ENCODE measurements around the gene GALNT17.

GALNT17 gene

DNA sequence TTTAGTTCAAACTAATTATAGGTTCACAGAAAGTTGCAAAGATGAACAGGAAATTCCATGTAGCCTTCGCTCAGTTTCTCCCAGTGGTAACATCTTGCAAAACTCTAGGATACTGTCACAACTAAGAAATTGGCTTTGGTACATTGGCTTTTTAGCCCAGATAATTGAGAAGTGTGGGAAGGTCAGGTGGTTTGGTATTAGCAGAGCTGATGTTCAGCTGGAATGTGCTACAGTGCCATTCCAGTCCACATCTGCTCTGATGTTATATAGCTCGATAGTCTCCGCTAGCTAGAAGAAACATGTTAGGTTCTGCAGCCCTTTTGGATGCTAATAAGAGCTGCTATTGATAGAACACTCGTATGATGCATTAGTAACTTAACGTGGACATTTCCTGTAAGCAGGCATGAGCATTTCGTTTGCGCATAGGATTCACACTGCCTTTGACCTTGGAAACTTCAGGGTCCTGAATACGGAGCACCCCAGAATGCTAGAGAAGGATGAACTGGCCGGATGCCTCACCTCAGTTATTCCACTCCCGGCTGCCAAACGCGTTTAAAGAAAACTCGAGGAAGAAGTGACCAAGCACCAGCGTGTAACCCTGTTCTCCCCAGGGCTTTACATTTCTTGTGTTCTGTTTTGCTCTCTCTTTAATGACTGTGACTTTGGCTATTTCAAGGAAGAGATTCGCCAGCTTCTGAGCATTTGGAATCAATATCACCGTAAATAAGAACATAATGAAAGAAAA lies 271.4 kb downstream of the GALNT17 start:
- TF ChIP-seq, protein P1, sequence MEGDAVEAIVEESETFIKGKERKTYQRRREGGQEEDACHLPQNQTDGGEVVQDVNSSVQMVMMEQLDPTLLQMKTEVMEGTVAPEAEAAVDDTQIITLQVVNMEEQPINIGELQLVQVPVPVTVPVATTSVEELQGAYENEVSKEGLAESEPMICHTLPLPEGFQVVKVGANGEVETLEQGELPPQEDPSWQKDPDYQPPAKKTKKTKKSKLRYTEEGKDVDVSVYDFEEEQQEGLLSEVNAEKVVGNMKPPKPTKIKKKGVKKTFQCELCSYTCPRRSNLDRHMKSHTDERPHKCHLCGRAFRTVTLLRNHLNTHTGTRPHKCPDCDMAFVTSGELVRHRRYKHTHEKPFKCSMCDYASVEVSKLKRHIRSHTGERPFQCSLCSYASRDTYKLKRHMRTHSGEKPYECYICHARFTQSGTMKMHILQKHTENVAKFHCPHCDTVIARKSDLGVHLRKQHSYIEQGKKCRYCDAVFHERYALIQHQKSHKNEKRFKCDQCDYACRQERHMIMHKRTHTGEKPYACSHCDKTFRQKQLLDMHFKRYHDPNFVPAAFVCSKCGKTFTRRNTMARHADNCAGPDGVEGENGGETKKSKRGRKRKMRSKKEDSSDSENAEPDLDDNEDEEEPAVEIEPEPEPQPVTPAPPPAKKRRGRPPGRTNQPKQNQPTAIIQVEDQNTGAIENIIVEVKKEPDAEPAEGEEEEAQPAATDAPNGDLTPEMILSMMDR (IDR thresholded peaks at IDR 0.05; ENCODE audit: control insufficient read depth, extremely low read depth, insufficient read depth): no peak
- DNase-seq (ENCODE audit: low read depth): no peak
- H3K4me3 ChIP-seq (ENCODE audit: low read depth, low read length): no peak overlapping the region

DNA sequence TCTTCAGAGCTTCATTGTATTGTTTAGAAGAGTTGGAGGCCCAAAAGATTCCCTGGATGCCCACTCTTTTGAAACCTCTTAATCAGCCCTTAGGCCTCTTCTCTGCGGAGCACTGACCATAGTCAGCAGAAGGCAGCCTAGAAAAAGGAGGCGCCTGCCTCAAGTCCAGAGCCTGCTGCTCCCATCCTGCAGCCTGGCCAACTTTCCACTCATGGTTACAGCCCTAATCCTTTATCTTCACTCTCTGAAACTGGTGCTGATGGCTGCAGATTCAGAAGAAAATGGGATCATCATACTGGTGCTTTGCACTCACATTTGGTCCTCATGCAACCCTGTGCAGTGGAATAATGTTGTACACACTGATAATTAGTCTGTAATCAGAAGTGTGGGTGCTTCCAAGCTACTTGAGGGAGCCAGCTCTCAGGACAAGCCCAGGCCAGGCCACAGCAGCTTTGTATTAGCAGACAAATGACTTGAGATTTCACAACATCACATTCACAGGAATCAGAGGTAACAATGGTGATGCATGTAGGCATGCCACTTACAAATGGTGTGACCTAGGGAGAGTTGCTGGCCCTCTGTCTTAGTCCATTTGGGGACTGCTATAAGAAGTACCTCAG lies 272.9 kb downstream of the GALNT17 start:
- TF ChIP-seq, protein P1 (IDR thresholded peaks at IDR 0.05; ENCODE audit: control insufficient read depth, extremely low read depth, insufficient read depth): no peak
- DNase-seq (ENCODE audit: low read depth): no peak
- no peak overlapping the region for H3K4me3 ChIP-seq (ENCODE audit: low read depth, low read length)

DNA sequence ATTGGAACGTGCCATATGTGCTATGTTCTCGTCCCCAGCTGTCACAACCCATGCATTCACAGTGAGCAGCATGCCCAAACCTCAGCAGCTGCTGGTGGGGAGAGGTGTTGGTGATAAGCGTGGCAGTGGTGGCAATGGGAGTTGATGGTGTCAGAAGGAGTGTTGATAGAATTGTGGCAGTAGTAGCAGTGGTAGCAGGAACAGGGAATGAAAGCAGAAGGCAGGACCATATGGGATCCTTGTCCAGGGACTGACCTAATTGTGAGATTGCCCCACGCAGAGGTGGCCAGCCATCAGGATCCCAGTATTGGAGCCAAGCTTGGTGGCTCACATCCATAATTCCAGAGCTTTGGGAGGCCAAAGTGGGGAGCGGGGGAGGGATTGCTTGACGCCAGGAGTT lies 276.3 kb downstream of the GALNT17 start:
- TF ChIP-seq, protein P1 (IDR thresholded peaks at IDR 0.05; ENCODE audit: control insufficient read depth, extremely low read depth, insufficient read depth): no peak
- no peak overlapping the region for H3K4me3 ChIP-seq (ENCODE audit: low read depth, low read length)
- no peak for DNase-seq (ENCODE audit: low read depth)

DNA sequence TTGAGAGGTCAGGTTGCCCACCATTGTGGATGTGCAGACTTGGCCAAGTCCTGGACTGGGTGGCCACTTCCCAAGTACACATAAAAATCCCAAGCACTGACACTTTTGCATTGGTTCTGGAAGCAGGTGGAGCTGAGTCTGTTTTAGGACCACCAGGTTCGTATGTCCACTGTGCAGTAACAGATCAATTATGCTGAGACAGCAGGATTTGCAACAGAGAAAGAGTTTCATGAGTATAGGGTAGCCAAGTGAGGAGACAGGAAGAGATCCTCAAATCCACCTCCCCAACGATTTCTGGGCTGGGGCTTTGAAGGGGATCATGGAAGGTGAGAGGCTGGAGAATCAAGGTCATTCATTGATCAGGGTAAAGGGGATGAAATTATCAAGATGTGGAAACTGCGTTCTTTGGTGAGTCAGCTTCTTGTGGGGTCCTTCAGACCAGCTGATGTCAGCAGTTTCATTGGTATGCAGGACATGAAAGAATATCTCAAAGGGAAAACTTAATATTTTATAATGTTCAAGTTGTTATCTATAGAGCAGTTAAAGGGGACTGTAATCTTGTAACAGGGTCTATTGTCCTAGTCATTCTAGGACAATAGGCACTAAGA lies 277.7 kb downstream of the GALNT17 start:
- TF ChIP-seq, protein P1 (IDR thresholded peaks at IDR 0.05; ENCODE audit: control insufficient read depth, extremely low read depth, insufficient read depth): no peak
- H3K4me3 ChIP-seq (ENCODE audit: low read depth, low read length): no peak overlapping the region
- DNase-seq (ENCODE audit: low read depth): no peak

DNA sequence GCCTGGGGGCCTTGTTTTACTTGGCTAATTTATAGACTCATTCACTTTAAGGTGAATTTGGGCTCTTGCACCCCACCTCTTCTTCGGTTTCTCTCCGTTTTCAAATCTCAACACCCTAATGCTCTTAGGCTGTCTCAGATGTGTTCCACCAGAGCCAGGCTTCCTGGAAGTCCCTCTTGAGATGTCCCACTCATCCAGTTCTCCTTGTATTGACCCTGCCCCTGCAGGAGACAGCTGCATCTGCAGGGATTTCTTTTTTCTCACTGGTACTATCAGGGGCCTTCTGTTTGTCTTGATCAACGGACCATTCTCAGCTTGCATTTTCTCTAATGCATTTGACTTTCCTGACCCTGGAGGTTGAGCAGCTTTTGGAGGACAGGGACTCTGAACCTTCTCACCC lies 279.5 kb downstream of the GALNT17 start:
- TF ChIP-seq, protein P1 (IDR thresholded peaks at IDR 0.05; ENCODE audit: control insufficient read depth, extremely low read depth, insufficient read depth): no peak
- no peak for DNase-seq (ENCODE audit: low read depth)
- H3K4me3 ChIP-seq (ENCODE audit: low read depth, low read length): no peak overlapping the region

DNA sequence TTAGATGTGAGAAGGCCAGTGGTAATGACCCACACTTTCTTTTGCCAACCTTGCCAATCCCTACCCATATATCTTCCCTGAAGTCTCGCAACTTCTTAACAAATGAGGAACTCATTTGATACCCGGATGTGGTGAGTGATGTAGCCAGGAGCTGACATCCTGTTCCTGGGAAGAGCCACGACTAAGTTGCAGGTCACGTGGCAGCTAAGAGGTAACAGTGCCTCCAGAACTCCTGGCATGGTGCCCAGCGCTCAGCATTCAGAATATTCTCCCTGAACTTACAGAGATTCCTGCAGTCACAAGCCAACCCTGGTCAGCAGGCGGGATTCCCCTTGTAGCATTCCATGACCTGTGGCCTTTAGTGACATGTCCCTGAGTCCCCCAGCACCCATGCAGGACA lies 282.5 kb downstream of the GALNT17 start:
- H3K4me3 ChIP-seq (ENCODE audit: low read depth, low read length): no peak overlapping the region
- TF ChIP-seq, protein P1 (IDR thresholded peaks at IDR 0.05; ENCODE audit: control insufficient read depth, extremely low read depth, insufficient read depth): no peak
- no peak for DNase-seq (ENCODE audit: low read depth)

Measured in LNCaP clone FGC (cell line).